HG03520 (cell line): ENCODE measurements around the gene MAB21L4.

Experiments used
- ATAC-seq: cut with Tn5 transposase; IDR thresholded peaks from one replicate; pipeline ENCODE4 v1.9.1; 2021; ENCODE audit warnings: mild to moderate bottlenecking, moderate library complexity; ENCODE audit not compliant: unreplicated experiment

MAB21L4 gene

GRCh38 chr2:240913810-240914644 lies 18.1 kb upstream of the MAB21L4 start:
- no peak for ATAC-seq

GRCh38 chr2:240912878-240913809 lies 17.2 kb upstream of the MAB21L4 start:
- ATAC-seq: no peak

- no peak for ATAC-seq
These were observed 15.8 kb upstream of the MAB21L4 start for GRCh38 chr2:240911641-240912265.

DNA sequence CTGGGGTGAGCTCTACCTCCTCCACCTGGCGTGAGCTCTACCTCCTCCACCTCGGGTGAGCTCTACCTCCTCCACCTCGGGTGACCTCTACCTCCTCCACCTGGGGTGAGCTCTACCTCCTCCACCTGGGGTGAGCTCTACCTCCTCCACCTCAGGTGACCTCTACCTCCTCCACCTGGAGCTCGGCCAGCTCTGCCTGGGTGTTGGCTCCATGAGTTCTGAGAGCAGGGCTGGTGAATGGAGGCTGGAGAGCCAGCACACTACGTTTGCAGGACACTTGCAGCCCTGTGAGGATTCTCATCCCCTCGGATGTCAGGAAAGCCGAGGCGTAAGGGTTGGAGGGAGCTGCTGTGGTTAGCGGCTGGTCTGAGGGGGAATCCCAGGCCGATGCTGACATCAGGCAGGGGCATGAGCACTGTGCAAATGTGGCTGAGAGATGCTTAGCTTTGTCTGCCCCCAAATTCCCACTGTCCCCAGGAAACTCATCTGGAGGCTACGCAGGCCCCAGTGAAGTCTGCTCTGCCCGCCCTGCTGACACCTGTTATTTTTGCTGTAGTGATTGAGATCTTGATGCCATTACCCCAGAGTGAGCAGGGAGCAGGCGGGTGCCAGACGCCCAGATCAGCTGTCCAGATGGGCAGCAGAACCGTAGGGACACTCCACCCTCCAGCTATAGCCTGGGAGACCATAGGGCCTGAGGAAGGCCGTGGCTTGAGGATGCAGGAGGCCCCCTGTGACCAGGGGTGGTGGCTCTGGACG lies 13.4 kb upstream of the MAB21L4 start:
- ATAC-seq: no peak

DNA sequence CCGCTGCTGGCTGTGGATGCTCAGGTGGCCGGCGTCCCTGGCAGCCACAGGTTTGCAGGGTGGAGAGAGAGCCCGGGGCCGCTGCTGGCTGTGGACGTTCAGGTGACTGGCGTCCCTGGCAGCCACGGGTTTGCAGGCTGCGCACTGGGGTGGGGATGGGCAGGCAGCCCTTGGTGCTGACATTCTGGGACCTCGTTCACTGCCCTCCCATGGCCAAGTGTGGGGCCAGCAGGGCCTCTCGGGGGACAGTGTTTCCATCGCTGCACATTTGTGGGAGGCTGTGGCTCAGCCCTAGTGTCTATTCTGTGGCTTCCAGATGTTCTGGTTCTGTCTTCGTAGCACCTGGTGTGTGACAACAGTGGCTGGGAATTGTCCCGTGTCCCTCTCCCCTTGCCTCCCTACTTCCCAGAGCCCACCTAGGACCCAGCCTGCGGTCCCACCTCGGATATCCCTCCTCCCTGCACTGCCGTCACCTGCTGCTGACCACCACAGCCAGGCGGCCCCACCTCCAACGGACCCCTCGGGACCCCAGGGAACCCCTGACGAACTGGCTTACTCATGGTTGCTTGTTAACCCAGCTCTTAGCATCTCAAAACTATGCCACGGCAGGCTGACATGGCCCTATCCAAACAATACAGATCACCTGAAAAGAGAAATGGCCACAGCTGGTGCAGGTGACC lies 11.1 kb upstream of the MAB21L4 start:
- no peak for ATAC-seq

DNA sequence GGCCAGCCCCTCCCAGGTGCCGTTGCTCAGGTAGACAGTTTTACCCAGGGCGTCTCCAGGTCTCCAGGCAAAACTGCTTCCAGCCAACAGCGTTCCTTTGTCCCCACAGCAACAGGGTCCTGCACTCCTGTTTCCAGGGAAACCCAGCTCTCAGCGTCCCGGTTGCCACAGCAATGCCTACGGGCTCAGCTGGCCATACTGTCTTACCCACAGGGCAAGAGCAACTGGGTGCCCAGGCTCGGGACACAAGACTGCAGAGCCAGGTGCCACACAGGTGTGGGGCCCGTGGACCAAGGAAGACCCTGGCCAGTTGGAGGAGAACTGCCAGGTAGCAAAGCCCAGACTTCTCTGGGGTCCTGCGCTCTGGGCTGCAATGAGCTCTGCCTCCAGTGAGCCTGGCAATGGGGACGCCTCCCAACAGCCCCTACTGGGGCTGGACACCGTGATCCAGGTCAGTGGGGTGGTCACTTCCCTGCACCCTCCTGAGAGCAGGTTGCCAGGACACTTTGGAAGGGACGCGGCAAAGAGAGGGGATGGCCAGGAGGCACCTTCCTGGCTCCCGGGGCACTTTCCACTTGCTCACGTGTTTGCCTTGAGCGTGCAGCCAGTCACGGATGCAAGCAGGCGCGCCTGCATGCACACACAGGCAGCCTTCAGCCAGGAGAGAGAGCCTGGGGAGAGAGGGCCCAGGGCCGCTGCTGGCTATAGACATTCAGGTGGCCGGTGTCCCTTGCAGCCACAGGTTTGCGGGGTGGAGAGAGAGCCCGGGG lies 10.4 kb upstream of the MAB21L4 start, which contains the start of gene CROCC2:
TSS of gene CROCC2 (plus strand) at position 196 of the 770 bp plus-strand sequence. CDS start at position 374, 178 bp downstream.
- no peak for ATAC-seq

GRCh38 chr2:240905176-240905781 lies 9.3 kb upstream of the MAB21L4 start:
- no peak for ATAC-seq

- ATAC-seq: no peak
These were observed 8.5 kb upstream of the MAB21L4 start for GRCh38 chr2:240904216-240905175.

DNA sequence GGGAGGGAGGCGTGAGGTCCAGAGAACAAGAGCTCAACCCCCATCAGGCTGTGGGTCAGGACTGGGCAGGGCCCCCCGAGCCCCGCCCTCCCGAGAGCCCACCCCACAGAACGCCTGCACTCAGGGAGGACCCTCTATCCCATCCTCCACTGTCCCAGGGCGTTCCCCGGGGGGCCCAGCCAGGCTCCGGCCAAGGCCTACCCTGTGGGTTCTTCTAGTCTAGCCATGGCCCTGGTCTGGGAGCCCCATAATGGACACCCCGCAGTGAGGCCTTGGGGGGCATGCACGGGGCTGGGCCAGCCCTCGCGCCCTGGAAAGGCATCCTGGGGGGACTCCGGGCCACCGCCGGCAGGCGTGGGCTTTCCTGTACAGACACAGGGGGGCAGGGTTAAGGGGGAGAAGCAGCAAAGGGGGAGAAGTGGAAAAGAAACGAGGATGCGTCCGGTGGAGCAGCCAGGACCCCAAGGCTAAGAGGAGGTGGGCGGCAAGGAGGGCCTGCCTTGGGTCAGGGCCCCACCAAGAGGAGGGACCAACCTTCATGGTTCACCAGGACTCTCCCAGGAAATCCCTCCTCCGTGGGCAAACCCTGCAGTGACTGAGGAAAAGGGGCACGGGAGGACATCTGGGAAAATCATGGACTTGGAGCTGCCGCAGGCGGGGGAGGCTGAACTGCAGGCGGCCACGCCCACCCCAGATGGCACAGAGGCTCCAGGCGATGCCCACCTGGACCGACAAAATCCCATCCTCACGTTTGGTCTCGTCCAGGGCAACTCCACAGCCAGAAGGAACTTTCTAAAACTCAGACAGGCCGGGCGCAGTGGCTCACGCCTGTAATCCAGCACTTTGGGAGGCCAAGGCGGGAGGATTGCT lies 7.5 kb upstream of the MAB21L4 start:
- no peak for ATAC-seq

DNA sequence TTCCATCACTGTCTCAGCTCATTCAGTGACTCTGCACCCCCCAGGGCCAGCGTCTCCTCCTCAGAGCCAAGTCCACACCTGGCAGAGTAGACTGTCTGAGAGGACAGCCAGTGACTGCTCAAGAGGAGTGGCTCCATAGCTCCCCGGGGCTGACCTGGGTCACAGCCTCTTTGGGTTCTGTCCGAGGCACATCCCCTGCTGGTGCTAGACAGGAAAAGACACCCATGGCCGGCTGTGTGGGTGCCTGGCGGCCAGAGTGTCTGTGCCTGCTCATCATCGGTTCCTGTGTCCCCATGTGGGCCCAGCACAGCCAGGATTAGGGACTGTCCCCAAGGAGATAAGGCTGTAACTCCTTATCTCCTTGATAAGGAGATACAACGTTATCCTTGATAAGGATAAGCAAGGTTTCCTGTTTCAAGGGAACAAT lies 6.7 kb upstream of the MAB21L4 start:
- no peak for ATAC-seq

- ATAC-seq: no peak
These were observed 6.1 kb upstream of the MAB21L4 start for GRCh38 chr2:240901986-240902614.

GRCh38 chr2:240900141-240900860 lies 4.3 kb upstream of the MAB21L4 start:
- ATAC-seq: no peak

DNA sequence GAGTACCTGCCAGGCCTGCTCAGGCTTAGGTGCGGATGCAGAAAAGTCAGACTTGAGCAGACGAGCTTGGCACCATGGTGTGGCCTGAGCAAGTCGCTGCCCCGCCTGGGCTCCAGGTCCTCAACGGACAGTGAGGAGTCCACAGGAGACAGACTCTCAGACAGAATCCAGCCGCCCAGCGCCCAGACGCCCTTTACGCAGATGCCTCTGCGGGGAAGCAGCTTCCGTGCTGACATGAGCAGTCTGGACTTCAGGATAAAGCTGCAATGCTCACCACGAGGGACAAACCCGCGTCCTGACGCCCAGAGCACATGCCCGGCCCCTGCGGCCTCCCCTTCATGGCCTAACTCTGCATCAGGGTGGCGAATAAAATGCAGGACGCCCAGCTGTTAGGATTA lies 3.5 kb upstream of the MAB21L4 start:
- ATAC-seq: no peak

- ATAC-seq: no peak
These were observed 2.9 kb upstream of the MAB21L4 start for GRCh38 chr2:240898731-240899467.
